SK-N-SH treated with all-trans-retinoic acid at 6 μM for 48 hours (cell line): ENCODE results near the gene MAP3K7CL.

ENCODE experiments used
- ARNTL ChIP-seq: fragments of 450-650 bp; formaldehyde crosslinking; IDR thresholded peaks from 2 replicates; pipeline ENCODE4 v1.5.0; 2020; ENCODE audit warnings: low read depth, mild to moderate bottlenecking, moderate library complexity, borderline replicate concordance
- BACH2 ChIP-seq: fragments of 250-450 bp; sonication (Bioruptor Pico); IDR thresholded peaks from 2 replicates; pipeline ENCODE4 v1.9.0; 2021; ENCODE audit warnings: mild to moderate bottlenecking, borderline replicate concordance
- ISL1 ChIP-seq: fragments of 250-450 bp; sonication (Bioruptor Pico); IDR thresholded peaks from 2 replicates; pipeline ENCODE4 v2.1.2; 2022; ENCODE audit warnings: mild to moderate bottlenecking, moderate library complexity
- OSR1 ChIP-seq: fragments of 250-450 bp; sonication (Bioruptor Pico); IDR thresholded peaks from 2 replicates; pipeline ENCODE4 v1.8.0; 2022; ENCODE audit warnings: moderate library complexity, mild to moderate bottlenecking, inconsistent platforms
- PPARA ChIP-seq: fragments of 250-450 bp; sonication (Bioruptor Pico); IDR thresholded peaks from 2 replicates; pipeline ENCODE4 v1.5.0; 2020; ENCODE audit warnings: mild to moderate bottlenecking, borderline replicate concordance
- RARB ChIP-seq: fragments of 250-450 bp; sonication (Bioruptor Pico); IDR thresholded peaks from 2 replicates; pipeline ENCODE4 v1.8.0; 2021; ENCODE audit warnings: mild to moderate bottlenecking, moderate library complexity
- TCF4 ChIP-seq: fragments of 250-450 bp; sonication (Bioruptor Pico); IDR thresholded peaks from 2 replicates; pipeline ENCODE4 v1.8.0; 2021; ENCODE audit warnings: mild to moderate bottlenecking, moderate library complexity, borderline replicate concordance
- ZFP30 ChIP-seq: fragments of 450-650 bp; formaldehyde crosslinking; IDR thresholded peaks from 2 replicates; pipeline ENCODE4 v1.5.0; 2022; ENCODE audit warnings: mild to moderate bottlenecking, moderate library complexity
- ZNF8 ChIP-seq: fragments of 450-650 bp; formaldehyde crosslinking; IDR thresholded peaks from 2 replicates; pipeline ENCODE4 v1.5.0; 2020; ENCODE audit warnings: mild to moderate bottlenecking, moderate library complexity
- TF ChIP-seq, protein P1 (sequence below): fragments of 250-450 bp; sonication (Bioruptor Pico); IDR thresholded peaks from 2 replicates; pipeline ENCODE4 v1.5.1; 2020; ENCODE audit warnings: low read depth, mild to moderate bottlenecking, moderate library complexity
- TF ChIP-seq, protein P2 (sequence below): fragments of 250-450 bp; sonication (Bioruptor Pico); IDR thresholded peaks from 2 replicates; pipeline ENCODE4 v1.8.0; 2020; ENCODE audit warnings: mild to moderate bottlenecking, moderate library complexity, borderline replicate concordance
- TF ChIP-seq, protein P3 (sequence below): fragments of 250-450 bp; sonication (Bioruptor Pico); IDR thresholded peaks from 2 replicates; pipeline ENCODE4 v1.5.0; 2020; ENCODE audit warnings: mild to moderate bottlenecking, moderate library complexity

DNA sequence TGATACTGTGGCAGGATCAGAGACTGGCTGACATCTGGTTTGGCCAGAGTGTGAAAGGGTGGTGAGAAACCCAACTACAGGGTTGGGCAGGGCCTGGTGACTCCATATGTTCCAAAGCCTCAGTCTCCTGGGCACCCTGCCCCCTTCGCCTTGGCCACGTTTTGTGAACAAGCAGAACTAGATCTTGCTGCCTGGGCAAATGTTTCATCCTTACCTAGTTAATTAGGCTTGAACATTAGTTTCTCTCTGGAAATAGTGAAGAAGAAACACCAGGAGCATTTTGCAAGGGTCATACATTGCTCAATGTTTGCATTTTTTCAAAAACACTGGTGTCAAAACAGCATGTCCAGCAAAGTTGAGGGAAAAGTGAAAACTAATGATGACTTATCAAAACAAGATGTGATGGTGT, 60.5 kb downstream of the MAP3K7CL start:
- TF ChIP-seq, protein P1, sequence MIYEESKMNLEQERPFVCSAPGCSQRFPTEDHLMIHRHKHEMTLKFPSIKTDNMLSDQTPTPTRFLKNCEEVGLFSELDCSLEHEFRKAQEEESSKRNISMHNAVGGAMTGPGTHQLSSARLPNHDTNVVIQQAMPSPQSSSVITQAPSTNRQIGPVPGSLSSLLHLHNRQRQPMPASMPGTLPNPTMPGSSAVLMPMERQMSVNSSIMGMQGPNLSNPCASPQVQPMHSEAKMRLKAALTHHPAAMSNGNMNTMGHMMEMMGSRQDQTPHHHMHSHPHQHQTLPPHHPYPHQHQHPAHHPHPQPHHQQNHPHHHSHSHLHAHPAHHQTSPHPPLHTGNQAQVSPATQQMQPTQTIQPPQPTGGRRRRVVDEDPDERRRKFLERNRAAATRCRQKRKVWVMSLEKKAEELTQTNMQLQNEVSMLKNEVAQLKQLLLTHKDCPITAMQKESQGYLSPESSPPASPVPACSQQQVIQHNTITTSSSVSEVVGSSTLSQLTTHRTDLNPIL (CRISPR knock-in tag), result no peak
- TF ChIP-seq, protein P2, sequence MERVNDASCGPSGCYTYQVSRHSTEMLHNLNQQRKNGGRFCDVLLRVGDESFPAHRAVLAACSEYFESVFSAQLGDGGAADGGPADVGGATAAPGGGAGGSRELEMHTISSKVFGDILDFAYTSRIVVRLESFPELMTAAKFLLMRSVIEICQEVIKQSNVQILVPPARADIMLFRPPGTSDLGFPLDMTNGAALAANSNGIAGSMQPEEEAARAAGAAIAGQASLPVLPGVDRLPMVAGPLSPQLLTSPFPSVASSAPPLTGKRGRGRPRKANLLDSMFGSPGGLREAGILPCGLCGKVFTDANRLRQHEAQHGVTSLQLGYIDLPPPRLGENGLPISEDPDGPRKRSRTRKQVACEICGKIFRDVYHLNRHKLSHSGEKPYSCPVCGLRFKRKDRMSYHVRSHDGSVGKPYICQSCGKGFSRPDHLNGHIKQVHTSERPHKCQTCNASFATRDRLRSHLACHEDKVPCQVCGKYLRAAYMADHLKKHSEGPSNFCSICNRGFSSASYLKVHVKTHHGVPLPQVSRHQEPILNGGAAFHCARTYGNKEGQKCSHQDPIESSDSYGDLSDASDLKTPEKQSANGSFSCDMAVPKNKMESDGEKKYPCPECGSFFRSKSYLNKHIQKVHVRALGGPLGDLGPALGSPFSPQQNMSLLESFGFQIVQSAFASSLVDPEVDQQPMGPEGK (CRISPR knock-in tag), result no peak
- TF ChIP-seq ZFP30 (CRISPR knock-in tag), result no peak
- no peak for TF ChIP-seq OSR1 (CRISPR knock-in tag)
- no peak for TF ChIP-seq PPARA (CRISPR knock-in tag)
- no peak for TF ChIP-seq RARB
- no peak for TF ChIP-seq ISL1 (CRISPR knock-in tag)
- no peak for TF ChIP-seq ARNTL (CRISPR knock-in tag)
- TF ChIP-seq, protein P3, sequence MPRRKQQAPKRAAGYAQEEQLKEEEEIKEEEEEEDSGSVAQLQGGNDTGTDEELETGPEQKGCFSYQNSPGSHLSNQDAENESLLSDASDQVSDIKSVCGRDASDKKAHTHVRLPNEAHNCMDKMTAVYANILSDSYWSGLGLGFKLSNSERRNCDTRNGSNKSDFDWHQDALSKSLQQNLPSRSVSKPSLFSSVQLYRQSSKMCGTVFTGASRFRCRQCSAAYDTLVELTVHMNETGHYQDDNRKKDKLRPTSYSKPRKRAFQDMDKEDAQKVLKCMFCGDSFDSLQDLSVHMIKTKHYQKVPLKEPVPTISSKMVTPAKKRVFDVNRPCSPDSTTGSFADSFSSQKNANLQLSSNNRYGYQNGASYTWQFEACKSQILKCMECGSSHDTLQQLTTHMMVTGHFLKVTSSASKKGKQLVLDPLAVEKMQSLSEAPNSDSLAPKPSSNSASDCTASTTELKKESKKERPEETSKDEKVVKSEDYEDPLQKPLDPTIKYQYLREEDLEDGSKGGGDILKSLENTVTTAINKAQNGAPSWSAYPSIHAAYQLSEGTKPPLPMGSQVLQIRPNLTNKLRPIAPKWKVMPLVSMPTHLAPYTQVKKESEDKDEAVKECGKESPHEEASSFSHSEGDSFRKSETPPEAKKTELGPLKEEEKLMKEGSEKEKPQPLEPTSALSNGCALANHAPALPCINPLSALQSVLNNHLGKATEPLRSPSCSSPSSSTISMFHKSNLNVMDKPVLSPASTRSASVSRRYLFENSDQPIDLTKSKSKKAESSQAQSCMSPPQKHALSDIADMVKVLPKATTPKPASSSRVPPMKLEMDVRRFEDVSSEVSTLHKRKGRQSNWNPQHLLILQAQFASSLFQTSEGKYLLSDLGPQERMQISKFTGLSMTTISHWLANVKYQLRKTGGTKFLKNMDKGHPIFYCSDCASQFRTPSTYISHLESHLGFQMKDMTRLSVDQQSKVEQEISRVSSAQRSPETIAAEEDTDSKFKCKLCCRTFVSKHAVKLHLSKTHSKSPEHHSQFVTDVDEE, result no peak
- TF ChIP-seq ZNF8 (CRISPR knock-in tag), result no peak
- no peak for TF ChIP-seq BACH2 (CRISPR knock-in tag)
- TF ChIP-seq TCF4 (CRISPR knock-in tag), result no peak
